Effector CD8-positive, alpha-beta T cell (primary cell): ENCODE measurements around the gene MOB1B.
"Not testable (repeated sequence)": the region's sequence is repeated elsewhere in the genome, so short reads cannot be mapped to it uniquely, and the experiment has no call there.

Experiments
- DNase-seq: peaks from one replicate; lab custom pipeline; 2025; lab: John Stamatoyannopoulos, UW

MOB1B gene

DNA sequence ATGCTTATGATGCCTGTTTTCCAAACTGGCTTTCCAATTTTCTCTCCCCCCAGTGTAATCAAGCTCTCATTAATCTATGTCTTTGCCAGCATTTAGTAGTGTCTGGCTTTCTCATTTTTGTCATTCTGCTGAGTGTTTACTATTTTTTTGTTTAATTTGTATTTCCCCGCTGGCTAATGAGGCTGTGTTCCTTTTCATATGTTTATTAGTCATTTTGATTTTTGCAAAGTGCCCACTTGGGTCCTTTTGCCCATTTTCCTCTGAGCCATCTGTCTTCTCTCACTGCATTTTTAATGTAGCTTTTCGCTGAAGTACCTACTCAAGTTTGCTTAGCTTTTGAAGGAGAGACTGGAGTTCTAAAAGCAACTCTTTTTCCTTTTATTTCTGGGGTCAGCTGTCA, 106.0 kb downstream of the MOB1B start:
- DNase-seq: no peak

DNA sequence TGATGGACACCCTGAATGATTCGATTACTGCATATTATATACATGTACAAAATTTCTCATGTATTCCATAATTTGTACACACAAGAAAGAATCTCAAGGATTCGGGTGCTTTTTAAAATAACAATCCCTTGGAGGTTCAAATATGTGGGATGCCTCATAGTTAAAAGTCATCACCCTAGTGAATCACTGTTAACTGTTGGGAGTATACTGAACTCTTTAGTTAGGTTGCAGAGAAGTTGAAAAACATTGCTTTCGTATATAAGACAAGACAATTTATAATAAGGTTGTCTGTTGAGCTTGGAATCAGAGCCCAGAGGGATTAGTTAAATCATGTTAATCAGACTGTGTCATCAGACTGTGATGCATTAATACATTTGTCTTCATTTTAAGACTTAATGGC, 106.9 kb downstream of the MOB1B start:
- DNase-seq: no peak

DNA sequence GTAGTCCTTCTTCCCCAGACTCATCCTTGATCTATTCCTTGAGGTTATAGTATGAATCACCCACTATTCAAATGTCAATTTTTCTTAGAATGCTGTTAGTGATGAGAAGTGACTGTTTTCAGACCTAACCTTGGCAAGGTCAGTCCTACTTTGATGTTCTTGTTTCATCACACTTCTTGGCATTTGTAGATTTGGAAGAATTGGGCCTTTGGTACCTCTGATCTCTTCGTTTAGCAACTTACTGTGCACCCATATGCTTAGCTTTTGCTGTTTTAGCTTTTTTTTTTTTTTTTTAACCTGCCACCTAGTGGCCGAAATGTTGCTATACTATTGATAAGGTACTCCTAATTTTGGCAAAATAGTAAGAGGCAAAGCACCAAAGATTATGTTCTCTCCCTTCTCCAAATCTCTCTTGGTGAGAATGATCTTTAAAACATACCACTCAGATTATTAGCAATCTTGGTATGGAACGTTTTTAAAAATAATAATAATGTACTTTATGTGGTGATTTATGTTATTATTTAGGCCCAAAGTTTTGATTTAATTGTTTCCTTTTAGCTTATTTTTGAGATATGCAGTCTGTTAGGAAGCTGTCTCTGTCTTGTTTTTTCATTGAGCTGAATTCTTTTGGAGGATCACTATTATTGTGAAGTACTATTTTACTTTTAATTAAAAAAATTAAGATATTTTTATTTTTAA, 107.9 kb downstream of the MOB1B start:
- no peak for DNase-seq

DNA sequence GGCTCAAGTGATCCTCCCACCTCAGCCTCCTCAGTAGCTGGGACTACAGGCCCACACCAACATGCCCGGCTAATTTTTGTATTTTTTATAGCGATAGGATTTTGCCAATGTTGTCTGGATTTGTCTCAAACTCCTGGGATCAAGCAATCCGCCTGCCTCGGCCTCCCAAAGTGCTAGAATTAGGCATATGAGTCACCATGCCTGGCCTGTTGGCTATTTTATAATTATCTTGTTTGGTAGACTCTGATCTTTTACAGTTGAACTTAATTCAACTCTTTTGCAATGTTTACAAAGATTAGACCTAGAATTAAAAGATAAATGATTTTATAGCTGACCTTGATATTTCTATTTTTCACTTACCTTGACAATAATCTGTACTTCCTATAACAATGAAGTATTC, 109.3 kb downstream of the MOB1B start:
- no peak for DNase-seq

DNA sequence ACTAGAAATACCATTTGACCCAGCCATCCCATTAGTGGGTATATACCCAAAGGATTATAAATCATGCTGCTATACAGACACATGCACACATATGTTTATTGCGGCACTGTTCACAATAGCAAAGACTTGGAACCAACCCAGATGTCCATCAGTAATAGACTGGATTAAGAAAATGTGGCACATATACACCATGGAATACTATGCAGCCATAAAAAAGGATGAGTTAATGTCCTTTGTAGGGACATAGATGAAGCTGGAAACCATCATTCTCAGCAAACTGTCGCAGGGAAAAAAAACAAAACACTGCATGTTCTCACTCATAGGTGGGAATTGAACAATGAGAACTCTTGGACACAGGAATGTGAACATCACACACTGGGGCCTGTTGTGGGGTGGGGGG, 115.2 kb downstream of the MOB1B start:
- DNase-seq: not testable (repeated sequence)

DNA sequence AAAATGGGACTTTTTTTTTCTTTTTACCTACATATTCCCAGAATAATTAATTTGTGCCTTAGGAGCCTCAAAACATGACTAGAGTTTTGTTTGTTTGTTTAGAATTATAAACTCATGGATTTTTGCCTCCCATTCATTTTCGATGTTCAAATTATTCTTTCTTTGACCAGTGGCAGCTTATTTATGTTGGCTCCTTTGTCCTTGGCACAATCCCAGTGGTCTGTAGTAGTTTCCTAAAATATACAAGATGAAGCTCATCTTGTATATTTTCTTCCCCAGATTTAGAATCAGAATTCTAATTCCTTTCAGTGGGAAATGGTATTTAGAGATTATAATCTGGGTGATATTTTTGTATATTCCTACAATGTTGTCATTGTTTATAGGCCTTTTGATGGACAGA, 118.4 kb downstream of the MOB1B start:
- no peak for DNase-seq

DNA sequence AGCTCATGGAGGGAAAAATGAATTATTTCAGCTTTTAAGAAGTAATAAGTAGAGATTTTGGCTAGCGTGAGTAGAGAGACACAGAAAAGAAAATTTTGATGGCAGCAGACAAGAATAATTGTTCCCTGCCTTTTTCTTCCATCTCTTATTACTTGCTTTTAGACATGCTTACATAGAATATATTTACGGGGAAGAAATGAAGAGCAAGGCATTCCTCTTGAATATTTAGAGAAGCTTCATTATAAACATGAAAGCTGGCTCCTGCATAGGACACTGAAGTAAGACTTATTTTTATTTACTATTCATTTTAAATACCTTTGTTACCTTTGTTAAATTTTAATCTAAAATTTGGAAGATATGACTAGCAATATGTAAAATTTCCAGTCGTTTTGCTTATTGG, 123.5 kb downstream of the MOB1B start:
- no peak for DNase-seq

DNA sequence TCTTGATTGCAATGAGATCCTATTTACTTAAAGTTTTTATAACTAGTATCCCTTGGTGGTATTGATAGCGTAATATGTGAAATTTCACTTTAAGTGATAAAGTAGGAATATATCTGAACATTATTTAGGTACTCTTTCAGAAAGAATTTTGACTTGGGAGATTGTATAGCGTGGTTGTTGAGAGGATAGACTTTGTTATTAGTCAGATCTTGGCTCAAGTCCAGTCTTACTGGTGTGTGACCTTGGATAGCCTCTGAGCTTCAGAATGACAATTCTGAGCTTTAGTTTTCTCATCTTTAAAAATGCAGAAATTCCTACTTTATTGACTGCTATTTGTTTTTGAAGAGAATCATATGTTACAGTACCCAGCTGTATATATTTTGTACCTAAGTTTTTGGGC, 123.9 kb downstream of the MOB1B start:
- DNase-seq: no peak

DNA sequence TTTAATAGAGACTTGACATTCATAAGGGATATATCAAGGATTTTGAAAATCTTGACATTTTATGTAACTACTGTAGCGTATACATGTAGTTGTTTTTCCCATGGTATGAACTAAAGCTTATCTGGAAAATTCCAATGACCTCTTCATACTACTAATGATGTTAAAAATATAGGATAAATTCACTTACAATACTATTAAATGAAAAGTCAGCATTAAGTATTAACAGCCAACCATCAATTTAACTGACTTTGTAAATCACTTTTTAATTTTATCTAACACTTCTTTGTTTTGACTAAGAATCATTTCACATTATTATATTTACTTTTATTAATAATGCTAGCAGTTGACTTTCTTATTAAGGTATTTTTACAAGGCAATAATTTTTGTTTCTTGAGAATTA, 125.4 kb downstream of the MOB1B start:
- DNase-seq: no peak

DNA sequence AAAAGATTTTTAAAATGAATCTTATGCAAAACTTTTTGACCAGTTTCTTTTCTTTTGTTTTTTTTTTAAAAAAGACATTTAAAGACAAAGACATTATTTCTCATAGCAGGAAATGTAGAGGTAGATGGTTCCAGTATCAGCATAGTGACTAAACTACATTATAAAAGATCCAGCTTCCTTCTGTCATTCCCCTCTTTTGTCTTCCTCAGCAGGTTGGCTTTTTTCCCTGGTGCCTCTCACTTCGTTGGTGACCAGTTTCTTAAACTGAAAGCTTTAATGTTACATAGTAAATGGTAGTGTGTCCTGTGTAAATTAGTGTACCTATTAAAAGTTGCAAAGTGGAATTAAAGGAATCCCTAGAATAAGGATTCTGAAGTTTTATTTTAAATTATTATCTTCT, 127.3 kb downstream of the MOB1B start:
- no peak for DNase-seq

DNA sequence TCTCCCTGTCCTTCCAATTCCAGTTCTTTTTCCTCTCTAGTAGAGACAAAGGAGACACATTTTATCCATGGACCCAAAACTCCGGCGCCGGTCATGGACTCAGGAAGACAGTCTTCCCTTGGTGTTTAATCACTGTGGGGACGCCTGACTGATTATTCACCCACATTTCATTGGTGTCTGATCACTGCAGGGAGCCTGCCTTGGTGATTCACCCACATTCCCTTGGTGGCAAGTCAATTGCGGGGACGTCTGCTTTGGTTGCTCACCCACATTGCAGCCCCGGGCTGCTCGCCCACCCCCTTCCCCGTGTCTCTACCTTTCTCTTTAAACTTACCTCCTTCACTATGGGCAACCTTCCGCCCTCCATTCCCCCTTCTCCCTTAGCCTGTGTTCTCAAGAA, 129.9 kb downstream of the MOB1B start:
- not testable (repeated sequence) for DNase-seq
